D721Med (cell line): Measurements from ENCODE around the gene SNX7.

Source experiments
- DNase-seq: peaks from one replicate; pipeline ENCODE4 v3.0.0; 2011; ENCODE audit warnings: low spot score; ENCODE audit not compliant: insufficient read length
- FAIRE-seq: peaks from 2 replicates; lab custom pipeline; 2011; peaks lifted over from hg19 to GRCh38; lab: Jason Lieb, UNC
- TF ChIP-seq, protein P1 (sequence below): IDR thresholded peaks from 2 replicates; pipeline ENCODE4 v1.5.1; 2012; ENCODE audit warnings: mild to moderate bottlenecking, control low read depth; ENCODE audit not compliant: insufficient read depth; ENCODE audit errors: missing control alignments

The SNX7 gene

DNA sequence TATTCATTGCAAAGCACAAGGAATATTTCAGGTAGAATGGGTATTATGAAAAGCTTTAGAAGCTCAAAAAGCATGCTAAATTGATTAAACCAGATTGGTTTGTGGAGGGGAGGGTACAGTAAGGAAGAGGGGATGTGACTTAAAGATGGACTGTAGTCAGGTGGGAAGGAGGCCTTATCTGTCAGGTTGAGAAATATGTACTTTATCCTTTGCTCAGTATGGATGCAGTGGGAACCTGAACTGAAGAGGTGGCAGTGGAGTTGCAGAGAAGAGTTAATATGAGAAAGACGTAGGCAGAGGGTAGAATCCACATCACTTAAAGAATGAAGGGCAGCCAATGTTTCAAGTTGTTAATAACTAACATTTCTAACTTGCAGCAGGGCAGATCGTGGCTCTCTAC lies 44.1 kb downstream of the SNX7 start:
- DNase-seq (no peak), FAIRE-seq (no peak)
- TF ChIP-seq, protein P1, sequence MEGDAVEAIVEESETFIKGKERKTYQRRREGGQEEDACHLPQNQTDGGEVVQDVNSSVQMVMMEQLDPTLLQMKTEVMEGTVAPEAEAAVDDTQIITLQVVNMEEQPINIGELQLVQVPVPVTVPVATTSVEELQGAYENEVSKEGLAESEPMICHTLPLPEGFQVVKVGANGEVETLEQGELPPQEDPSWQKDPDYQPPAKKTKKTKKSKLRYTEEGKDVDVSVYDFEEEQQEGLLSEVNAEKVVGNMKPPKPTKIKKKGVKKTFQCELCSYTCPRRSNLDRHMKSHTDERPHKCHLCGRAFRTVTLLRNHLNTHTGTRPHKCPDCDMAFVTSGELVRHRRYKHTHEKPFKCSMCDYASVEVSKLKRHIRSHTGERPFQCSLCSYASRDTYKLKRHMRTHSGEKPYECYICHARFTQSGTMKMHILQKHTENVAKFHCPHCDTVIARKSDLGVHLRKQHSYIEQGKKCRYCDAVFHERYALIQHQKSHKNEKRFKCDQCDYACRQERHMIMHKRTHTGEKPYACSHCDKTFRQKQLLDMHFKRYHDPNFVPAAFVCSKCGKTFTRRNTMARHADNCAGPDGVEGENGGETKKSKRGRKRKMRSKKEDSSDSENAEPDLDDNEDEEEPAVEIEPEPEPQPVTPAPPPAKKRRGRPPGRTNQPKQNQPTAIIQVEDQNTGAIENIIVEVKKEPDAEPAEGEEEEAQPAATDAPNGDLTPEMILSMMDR, result no peak

DNA sequence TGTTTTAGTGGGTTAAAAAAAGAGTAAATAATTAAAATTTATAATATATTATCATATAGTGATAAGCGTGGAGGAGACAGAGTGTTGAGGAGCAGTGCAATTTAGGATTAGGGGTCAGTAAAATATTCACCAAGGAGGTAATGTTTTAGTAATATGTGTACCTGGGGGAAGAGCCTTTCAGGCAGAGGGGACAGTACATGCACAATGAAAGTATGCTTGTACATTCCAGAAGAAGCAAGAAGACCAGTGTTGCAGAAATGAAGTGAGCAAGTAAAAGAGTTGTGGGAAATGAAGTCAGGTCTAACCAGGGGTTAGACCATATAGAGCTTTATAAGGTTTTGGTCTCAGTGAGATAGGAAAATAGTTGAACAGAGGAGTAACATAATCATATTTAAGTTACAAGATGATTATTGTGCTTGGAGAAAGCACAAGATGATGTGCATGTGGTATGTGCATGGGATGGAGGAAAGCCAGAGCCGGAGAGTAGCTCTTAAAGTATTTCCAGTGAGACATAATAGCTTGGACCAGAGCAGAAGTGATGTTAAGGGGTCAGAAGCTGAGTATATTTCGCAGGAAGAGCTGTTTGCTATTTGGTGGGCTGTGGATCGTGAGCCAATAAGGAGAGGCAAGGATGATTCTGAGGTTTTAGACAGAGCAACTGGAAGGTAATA lies 44.8 kb downstream of the SNX7 start:
- TF ChIP-seq, protein P1, result no peak
- FAIRE-seq (no peak), DNase-seq (no peak)

DNA sequence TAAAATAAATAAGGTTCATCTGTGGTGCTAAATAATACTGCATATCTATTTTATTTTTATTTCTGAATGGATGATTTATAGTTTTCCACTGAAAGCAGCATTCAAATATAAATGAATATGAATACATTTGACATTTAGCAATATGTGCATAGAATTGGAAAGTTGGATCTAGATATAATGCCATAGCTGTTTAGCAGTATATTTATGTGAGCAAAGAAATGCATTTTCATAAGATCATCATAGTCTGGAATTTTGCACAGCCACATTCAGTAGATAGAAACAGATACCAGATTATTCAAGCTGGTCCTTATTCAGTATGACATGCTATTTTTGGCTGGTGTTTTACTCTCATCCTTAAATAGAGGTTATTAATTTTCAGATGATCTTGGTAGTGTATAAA lies 46.0 kb downstream of the SNX7 start:
- TF ChIP-seq, protein P1, result no peak
- no peak for FAIRE-seq
- no peak for DNase-seq

DNA sequence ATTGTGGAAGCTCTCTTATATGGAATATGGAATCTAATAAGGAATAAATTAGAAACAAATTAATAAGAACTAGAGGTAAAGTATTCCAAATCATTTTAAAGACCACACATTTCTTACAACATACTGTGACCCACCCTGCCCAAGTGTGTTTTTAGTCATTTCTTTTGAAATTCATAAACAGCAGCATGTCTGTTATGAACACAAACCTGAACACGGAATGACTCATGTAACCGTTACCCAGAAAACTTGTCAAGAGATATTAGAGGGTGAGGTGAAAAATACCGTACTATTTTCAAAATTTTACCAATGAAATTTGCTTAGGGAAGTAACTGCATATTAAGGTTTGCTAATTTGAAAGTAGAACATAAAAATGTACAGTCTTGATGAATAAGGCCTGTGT lies 48.4 kb downstream of the SNX7 start:
- no peak for FAIRE-seq
- TF ChIP-seq, protein P1, result no peak
- DNase-seq, result no peak

DNA sequence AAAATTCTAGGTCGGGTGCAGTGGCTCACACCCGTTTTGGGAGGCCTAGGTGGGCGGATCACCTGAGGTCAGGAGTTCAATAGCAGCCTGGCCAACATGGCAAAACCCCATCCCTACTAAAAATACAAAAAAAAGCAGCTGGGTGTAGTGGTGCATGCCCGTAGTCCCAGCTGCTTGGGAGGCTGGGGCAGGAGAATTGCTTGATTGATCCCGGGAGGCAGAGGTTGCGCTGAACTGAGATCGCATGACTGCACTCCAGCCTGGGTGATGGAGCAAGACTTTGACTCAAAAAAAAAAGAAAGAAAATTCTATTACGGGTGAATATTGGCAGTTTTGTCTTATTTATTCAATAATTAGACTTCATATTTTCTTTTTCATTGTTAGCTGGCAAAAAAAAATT lies 62.1 kb downstream of the SNX7 start:
- no peak for FAIRE-seq
- DNase-seq, result no peak
- TF ChIP-seq, protein P1, result no peak

DNA sequence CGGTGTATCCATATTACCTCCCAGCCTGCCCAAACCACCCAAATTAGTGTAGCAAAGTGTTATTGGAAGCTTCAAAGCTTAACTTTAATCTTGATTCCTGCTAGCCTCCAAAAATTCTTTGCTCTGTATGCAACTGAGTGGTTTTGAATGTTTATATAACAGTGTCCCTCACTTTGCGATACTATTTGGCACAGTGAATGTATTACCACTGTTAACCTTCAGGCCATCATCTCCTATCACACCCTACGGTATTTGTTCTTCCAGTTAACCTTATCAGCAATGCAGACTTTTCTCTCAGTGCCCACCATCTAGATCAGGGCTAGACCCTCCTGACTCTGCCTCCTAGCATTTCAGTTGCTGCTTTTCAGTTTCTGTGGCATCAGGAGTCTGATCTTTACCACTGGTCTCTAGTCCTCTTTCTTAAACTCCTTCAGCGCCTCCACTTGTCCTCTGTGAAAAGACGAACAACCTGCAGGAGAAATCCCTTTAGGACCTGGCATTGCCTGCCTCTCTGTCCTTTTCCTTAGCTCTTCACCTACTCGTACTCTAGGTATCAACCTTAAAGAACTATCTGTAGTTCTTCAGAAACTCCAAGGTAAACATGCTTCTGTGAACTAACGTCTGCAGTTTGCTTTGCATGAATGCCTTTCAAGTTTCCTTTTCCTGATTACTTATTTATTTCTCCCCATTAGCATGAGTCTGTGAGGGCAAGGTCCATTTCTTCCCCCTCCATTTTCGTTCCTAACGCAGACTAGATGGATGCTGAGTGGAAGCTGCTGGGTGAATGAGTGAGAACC lies 71.7 kb downstream of the SNX7 start:
- no peak for FAIRE-seq

More for the DNA sequence above, 71.7 kb downstream of the SNX7 start:
- DNase-seq, result no peak
- TF ChIP-seq, protein P1, result no peak
